Forelimb muscle (tissue), 1 donor: ENCODE results near the gene ARFGEF3. TPM values are rescaled to one million over a fixed set of nuclear protein-coding genes. Genes with fewer than 3 reads are reported as not detected.

ENCODE experiments used
- DNase-seq: peaks from one replicate; pipeline ENCODE4 v3.0.0-alpha.2; 2013; ENCODE audit warnings: low read depth
- polyA plus RNA-seq: library from polyadenylated mRNA; unstranded; fragments of 120-200 nt; gene quantifications from one replicate; pipeline ENCODE4 v1.2.1, GENCODE V29; 2013; ENCODE audit not compliant: insufficient read length

The ARFGEF3 gene
- polyA plus RNA-seq, 1 donor, result 1.7 TPM

DNA sequence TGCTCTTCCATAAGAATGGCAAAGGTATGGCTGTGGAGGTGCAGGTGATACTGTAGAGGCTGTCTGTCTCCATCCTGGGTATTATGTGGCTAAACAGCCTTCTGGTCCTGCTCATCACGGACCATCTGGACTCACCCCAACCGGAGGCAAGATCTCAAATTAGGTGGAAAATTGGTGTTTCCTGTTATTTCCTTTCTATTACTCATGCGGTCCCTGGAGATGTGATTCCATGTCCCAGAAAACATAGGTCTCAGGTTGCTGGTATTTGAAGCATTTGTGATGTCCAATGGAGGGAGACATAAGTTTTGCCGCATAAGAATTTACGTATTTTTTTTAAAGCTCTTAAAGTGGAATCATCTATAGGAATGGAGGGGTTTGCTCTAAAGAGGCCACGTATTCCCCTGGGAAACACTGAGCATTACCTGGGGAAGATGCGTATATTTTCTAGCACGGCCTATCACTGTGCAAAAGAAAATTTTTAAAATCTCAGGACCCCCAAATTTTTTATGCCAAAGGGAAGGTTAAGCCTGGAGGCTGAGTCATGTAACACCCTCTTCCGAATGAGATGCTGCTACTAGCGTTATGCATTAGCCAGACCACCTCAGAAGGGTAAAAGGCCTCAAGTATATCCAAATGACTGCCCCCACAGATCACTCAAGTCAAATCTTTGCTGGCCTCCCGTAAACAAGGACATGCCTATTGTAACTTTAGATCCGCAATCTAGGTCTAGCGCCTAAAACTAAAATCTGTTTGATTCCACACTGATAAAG lies 78.9 kb downstream of the ARFGEF3 start:
- no peak for DNase-seq

- DNase-seq, result no peak
Observed at GRCh38 chr6:138241381-138241780, 79.6 kb downstream of the ARFGEF3 start.

DNA sequence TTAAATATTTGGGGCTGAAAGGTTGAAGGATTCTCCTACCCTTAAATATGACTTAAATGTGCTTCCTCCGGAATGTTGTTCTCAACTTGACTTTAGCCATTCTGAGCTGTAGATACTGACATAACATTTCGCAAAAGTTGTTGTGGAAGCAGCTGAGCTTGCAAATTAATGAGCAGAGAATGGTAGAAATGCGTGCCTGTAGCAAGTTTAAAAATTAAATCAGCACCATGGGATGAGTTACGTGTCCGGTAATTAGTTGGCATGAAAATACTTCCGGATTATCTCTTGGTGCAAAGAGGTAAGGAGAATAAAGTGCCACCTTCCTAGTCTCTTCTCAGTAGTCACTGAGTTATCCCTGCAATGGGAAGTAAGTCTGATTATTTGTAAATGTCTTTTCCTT lies 80.2 kb downstream of the ARFGEF3 start:
- DNase-seq, result no peak

DNA sequence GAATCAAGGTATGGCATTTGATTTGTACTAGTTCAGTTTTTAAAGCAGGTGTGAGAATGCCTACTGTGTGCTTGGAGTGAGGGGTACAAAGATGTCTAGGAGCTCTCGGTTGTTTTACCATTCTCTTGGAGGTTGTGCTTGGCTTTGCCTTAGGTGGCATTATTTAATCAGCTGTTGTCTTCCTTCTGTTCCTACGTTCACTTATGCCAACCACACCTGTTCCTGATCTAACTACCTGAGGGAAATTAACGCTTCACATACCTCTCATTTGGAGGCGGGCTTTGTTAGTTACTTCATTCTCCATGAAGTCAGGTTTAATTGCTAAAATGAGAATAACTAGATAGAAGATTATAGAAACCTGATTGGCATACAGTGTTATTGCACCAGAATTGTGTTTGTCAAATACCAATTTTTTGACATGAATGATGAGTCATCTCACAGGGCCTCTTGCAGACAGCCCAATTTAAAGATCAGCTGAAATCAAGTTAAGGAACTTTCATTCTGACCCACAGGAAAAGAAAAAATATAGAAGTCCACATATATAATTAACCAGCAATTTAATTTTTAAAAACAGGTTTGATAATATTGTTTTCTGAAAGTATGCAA lies 81.4 kb downstream of the ARFGEF3 start:
- DNase-seq, result no peak

DNA sequence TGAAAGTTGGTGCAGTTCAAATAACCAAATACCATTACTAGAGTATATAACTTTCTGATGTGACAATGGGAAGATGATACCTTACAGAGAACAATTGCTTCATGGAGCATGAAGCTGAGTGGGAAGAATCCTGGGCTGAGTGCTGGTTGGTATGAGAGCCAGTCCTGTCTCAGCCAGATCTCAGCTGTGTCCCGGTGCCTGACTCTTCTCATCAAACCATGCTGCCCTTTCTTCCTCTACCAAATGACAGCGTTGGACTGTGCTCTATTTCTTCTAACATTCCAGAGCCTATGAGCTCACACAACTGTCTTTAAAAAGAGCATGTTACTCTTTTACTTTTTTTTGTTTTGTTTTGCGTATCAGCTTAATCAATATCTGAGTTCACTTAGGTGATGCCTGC lies 84.0 kb downstream of the ARFGEF3 start:
- no peak for DNase-seq

GRCh38 chr6:138246650-138247440 lies 85.1 kb downstream of the ARFGEF3 start:
- no peak for DNase-seq

DNA sequence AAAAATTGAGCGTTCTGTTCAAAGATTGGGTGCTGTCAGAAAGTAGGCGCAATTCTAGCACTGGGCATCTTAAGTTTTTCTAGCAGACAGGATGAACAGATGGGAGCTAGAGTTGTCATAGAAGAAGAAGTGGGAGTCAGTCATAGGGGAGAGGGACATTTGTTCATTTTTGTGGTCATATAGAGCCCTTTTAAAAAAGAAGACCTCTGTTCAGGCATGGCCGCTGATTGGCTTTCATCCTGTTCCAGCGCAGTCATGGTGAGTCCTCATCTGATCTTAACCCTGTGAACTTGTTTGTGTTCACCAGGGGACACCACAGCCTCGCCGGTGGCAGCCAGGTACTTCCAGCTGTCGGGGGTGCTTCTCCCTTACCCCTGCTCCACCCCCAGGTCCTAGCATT lies 86.3 kb downstream of the ARFGEF3 start:
- no peak for DNase-seq

GRCh38 chr6:138248878-138249277 lies 87.1 kb downstream of the ARFGEF3 start:
- no peak for DNase-seq

- no peak for DNase-seq
Observed at GRCh38 chr6:138250053-138250452, 88.3 kb downstream of the ARFGEF3 start.

- no peak for DNase-seq
Observed at GRCh38 chr6:138250513-138251247, 88.9 kb downstream of the ARFGEF3 start.

DNA sequence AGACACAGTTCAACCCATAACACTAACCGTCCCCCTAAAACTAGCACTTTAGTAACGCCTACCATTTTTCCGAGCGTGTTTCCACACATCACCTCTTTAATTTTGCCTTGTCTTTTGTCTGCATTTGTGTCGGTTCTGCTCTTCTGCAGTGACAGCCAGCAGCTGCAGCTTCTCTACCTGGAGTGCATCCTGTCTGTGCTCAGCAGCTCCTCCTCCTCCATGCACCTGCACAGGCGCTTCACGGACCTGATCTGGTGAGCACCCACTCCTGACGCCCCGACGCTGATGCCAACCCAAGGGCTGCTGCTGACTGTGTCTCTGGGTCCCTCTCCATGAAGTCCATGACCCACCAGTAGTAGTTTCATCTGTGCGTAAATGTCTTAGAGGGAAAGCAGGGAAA lies 92.0 kb downstream of the ARFGEF3 start:
- DNase-seq, result no peak

DNA sequence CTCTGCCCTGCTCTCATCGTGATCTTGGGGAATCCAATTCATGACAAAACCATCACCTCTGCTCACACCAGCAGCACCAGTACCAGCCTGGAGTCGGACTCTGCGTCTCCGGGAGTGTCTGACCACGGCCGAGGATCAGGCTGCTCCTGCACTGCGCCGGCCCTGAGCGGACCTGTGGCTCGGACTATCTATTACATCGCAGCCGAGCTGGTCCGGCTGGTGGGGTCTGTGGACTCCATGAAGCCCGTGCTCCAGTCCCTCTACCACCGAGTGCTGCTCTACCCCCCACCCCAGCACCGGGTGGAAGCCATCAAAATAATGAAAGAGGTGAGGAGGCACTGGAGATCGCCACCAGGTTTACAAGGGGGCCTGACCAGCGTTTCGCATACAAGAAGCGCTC lies 93.7 kb downstream of the ARFGEF3 start:
- DNase-seq, result no peak

DNA sequence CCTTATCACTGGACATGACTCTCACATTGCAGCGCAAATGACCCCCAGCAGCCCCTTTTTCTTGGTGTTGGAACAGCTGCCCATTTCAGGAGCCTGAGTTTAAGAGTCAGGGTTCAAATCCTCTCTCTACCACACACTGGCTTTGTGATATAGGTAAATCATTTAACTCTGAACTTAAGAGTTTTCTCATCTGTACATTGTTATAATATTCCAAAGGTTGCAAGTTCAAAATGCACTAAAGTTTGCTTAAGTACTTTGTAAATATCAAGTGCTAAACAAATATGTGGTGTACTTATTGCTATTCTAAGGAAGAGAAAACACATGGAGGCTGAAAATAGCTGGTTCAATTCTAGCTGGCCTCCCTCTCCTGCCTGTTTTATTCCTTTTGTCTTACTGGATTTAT lies 95.9 kb downstream of the ARFGEF3 start:
- DNase-seq, result no peak

DNA sequence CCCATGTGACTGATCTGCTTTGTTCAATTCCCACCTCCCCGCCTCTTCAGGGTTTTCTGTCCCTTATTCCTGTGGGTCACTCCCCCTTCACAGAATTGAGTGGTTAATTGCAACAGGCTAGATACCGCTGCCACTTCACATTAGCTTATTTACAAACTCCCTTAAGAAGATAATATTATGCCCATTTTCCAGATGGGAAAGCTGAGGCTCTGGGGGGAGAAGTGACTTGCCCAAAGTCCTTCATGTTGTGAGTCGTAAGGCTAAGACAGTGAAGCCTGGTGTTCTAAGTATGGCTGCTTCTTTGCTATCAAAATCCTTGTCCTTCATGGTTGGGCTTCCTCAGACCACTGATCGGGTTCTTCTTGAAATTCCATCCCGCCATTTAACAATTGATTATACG lies 96.5 kb downstream of the ARFGEF3 start:
- no peak for DNase-seq

- no peak for DNase-seq
Observed at GRCh38 chr6:138258991-138259390, 97.3 kb downstream of the ARFGEF3 start.

GRCh38 chr6:138261116-138261780 lies 99.5 kb downstream of the ARFGEF3 start:
- peak; percentile 13 for DNase-seq

GRCh38 chr6:138263963-138264362 lies 102.2 kb downstream of the ARFGEF3 start:
- DNase-seq, result no peak

GRCh38 chr6:138264372-138264880 lies 102.7 kb downstream of the ARFGEF3 start:
- DNase-seq, result no peak

- no peak for DNase-seq
Observed at GRCh38 chr6:138266095-138266494, 104.4 kb downstream of the ARFGEF3 start.

GRCh38 chr6:138267971-138268895 lies 106.5 kb downstream of the ARFGEF3 start:
- no peak for DNase-seq
